HL-60 (cell line): ENCODE results near the gene GOLGA3.

ENCODE experiments used
- DNase-seq, 2 experiments: peaks; one replicate each; pipeline ENCODE4 v3.0.0-alpha.2; 2010 to 2020; ENCODE audit warnings: low read depth in 1 of 2, low spot score in 1 of 2
- H3K27ac ChIP-seq: fragments of 250-450 bp; sonication (Bioruptor Pico); replicated peaks from 2 replicates; pipeline ENCODE4 v1.5.1; 2020; ENCODE audit warnings: mild to moderate bottlenecking, moderate library complexity
- H3K27me3 ChIP-seq: fragments of 250-450 bp; sonication (Bioruptor Pico); 2 replicates; pipeline ENCODE4 v1.5.1; 2021; ENCODE audit warnings: mild to moderate bottlenecking, moderate library complexity; ENCODE audit not compliant: insufficient read depth, poor library complexity, severe bottlenecking
- H3K4me3 ChIP-seq: replicated peaks from 2 replicates; pipeline ENCODE4 v1.5.1; 2011; ENCODE audit warnings: mild to moderate bottlenecking, control low read depth, low read length; ENCODE audit not compliant: insufficient read depth
- CTCF ChIP-seq: IDR thresholded peaks from one replicate; pipeline ENCODE4 v1.5.1; 2011; ENCODE audit warnings: low read length, control low read depth, inconsistent platforms; ENCODE audit not compliant: insufficient read depth
- GABPA ChIP-seq: IDR thresholded peaks from 2 replicates; pipeline ENCODE4 v1.6.1; 2012; ENCODE audit warnings: low read depth
- POLR2AphosphoS5 ChIP-seq: IDR thresholded peaks from 2 replicates; pipeline ENCODE4 v1.6.1; 2012; ENCODE audit warnings: low read depth
- REST ChIP-seq: IDR thresholded peaks from 2 replicates; pipeline ENCODE4 v1.6.1; 2012; ENCODE audit warnings: low read depth; ENCODE audit not compliant: insufficient replicate concordance
- SPI1 ChIP-seq: IDR thresholded peaks from 2 replicates; pipeline ENCODE4 v1.6.1; 2012; ENCODE audit warnings: low read depth, mild to moderate bottlenecking, borderline replicate concordance

The GOLGA3 gene

GRCh38 chr12:132766380-132767085 is 62.1 kb downstream of the GOLGA3 start:
- Histone ChIP-seq H3K27me3 (no peaks in the 10 kb centered on the region), H3K4me3 (no peak overlapping the region), H3K27ac (peak overlapping the region; percentile 71)
- peak in 1 of 2 experiments; percentile 51 for DNase-seq
- TF ChIP-seq CTCF (no peak), REST (no peak), SPI1 (no peak), POLR2AphosphoS5 (no peak), GABPA (peak; percentile 67)

GRCh38 chr12:132765361-132765760 is 63.3 kb downstream of the GOLGA3 start:
- TF ChIP-seq SPI1 (0 out of 2 replicates have a peak, but pooled peaks have one; percentile 31), GABPA (no peak), REST (peak; percentile 22), CTCF (no peak), POLR2AphosphoS5 (no peak)

GRCh38 chr12:132764231-132764630 is 64.4 kb downstream of the GOLGA3 start:
- peak overlapping the region; percentile 71 for H3K27ac ChIP-seq
- H3K4me3 ChIP-seq: no peak overlapping the region
- TF ChIP-seq POLR2AphosphoS5 (no peak), CTCF (no peak), REST (no peak), SPI1 (no peak), GABPA (no peak)
- no peaks in the 10 kb centered on the region for H3K27me3 ChIP-seq
- no peak for DNase-seq

More at GRCh38 chr12:132765361-132765760, 63.3 kb downstream of the GOLGA3 start:
- Histone ChIP-seq H3K27ac (peak overlapping the region; percentile 71), H3K4me3 (no peak overlapping the region), H3K27me3 (no peaks in the 10 kb centered on the region)
- DNase-seq: peak in 1 of 2 experiments; percentile 74
